GM12874 (cell line): ENCODE results near the gene B3GNT9.

Experiments
- TF ChIP-seq, protein P1 (sequence below): IDR thresholded peaks from 2 replicates; pipeline ENCODE4 v1.5.1; 2011; ENCODE audit warnings: low read depth, mild to moderate bottlenecking, control low read depth, low read length, moderate library complexity; ENCODE audit not compliant: insufficient read depth

The B3GNT9 gene, protein sequence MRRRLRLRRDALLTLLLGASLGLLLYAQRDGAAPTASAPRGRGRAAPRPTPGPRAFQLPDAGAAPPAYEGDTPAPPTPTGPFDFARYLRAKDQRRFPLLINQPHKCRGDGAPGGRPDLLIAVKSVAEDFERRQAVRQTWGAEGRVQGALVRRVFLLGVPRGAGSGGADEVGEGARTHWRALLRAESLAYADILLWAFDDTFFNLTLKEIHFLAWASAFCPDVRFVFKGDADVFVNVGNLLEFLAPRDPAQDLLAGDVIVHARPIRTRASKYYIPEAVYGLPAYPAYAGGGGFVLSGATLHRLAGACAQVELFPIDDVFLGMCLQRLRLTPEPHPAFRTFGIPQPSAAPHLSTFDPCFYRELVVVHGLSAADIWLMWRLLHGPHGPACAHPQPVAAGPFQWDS

DNA sequence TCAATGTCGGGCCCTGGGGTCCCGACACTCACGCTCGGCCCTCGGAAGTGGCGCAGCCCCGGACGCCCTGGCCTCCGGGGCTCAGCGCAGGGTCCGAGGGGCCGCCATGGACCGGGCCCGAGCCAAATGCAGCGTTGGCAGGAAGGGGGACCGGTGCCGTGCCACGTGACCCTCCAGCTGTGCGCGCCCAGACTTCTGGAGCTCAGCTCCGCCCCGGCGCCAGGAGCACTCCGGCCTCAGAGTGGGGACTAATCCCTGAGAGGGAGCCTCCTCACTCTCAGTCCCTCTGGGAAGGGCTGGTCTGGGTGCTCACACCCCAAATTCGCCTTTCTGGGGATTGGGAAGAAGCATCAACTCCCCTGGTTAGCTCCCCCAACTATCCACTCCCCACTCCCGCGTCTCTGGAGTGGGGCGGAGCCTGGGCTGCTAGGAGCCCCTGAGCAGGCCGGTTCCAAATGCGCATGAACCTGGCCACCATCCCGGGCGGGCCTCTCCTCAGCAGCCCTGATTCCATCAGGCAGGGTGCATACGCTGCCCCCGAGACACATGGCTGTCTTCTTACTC is at the start of gene B3GNT9:
Gene B3GNT9 (minus strand): TSS at position 166 of the 564 bp plus-strand sequence. CDS start 513 bp downstream, outside the sequence.
- TF ChIP-seq, protein P1, sequence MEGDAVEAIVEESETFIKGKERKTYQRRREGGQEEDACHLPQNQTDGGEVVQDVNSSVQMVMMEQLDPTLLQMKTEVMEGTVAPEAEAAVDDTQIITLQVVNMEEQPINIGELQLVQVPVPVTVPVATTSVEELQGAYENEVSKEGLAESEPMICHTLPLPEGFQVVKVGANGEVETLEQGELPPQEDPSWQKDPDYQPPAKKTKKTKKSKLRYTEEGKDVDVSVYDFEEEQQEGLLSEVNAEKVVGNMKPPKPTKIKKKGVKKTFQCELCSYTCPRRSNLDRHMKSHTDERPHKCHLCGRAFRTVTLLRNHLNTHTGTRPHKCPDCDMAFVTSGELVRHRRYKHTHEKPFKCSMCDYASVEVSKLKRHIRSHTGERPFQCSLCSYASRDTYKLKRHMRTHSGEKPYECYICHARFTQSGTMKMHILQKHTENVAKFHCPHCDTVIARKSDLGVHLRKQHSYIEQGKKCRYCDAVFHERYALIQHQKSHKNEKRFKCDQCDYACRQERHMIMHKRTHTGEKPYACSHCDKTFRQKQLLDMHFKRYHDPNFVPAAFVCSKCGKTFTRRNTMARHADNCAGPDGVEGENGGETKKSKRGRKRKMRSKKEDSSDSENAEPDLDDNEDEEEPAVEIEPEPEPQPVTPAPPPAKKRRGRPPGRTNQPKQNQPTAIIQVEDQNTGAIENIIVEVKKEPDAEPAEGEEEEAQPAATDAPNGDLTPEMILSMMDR: no peak

DNA sequence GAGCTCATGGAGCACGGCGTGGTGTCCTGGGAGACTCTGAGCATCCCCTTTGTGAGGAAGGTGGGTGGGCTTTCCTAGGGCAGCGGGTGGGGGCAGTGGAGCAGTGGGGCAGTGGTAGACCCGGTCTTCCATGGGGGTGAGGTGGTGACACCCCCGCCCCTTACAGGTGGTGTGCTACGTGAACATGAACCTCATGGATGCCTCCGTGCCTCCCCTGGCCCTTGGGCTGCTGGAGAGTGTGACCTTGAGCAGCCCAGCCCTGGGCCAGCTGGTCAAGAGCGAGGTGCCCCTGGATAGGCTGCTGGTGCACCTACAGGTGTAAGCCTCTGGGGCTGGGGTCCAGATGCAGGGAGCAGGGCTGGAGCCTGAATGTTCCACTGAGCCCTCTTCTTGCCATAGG is 49.7 kb upstream of the B3GNT9 start:
- TF ChIP-seq, protein P1: no peak

DNA sequence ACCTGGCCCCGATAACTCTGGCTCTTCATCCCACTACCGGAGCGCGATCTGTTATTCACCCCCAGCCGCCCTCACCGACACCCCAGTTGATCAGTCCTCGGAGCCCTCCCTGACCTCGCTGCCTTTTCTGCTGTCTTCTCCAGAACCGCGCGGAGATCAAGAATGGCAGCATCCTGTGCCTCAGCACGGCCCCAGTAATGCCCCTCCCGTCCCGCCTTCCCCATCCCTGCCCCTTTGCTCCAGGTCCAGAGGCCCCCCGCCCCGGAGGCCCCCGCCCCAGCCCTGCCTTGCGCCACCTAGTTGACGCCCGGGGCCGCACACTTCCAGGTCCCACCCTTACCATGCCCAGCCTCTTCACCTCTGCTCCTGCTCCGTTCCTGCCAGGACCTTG is 49.0 kb upstream of the B3GNT9 start:
- TF ChIP-seq, protein P1: 0 out of 2 replicates have a peak, but pooled peaks have one; percentile 16

DNA sequence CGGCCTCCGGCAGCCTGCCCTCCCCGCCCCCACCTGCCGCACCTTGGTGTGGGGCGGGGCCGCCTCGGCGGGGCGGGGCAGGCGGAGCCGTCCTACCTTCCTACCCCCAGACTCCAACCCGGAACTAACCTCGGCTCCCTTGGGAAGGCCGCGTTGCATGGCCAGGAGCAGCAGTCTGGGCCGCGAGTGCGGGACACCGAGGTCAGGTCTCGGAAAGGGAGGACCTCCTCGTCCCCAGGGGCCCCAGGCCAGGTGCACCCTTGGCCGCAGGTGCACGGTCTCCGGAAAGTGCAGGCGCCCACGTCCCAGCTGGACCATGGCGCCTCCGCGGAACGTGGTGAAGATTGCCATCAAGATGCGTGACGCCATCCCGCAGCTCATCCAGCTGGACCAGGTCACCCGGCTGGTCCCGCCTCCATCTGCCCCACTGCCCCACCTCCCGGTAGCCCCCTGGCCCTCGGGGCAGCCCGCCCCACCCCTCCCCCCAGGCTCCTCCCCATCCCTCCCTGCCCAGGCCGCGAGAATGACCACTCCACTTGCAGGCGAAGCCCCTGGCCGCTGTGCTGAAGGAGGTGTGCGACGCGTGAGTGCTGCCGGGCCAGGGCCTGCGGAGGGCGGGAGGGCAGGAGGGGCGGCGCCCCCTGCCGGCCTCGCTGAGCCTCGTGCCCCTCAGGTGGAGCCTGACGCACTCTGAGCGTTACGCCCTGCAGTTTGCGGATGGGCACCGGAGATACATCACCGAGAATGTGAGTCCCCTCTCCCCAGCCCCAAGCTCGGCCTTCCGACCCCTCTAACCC is 48.4 kb upstream of the B3GNT9 start, which contains the start of gene ELMO3:
Gene ELMO3 (plus strand): TSS at position 121 of the 797 bp plus-strand sequence. CDS start 196 bp downstream, at position 317.
- TF ChIP-seq, protein P1: no peak

DNA sequence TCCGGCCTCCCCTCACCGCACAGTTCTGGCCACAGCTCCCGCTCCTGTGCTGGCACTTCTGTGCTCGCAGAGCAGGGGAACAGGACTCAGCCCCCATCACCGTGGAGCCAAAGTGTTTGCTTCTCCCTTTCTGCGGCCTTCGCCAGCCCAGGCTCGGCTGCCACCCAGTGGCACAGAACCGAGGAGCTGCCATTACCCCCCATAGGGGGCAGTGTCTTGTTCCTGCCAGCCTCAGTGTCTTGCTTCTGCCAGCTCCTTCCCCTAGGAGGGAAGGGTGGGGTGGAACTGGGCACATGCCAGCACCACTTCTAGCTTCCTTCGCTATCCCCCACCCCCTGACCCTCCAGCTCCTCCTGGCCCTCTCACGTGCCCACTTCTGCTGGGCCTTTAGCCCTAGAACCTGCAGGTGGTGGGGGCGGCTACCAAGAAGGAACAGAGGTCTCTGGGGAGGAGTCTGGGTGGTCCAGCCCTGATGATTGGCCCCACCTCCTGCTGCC is 47.5 kb upstream of the B3GNT9 start:
- TF ChIP-seq, protein P1: peak; percentile 64

DNA sequence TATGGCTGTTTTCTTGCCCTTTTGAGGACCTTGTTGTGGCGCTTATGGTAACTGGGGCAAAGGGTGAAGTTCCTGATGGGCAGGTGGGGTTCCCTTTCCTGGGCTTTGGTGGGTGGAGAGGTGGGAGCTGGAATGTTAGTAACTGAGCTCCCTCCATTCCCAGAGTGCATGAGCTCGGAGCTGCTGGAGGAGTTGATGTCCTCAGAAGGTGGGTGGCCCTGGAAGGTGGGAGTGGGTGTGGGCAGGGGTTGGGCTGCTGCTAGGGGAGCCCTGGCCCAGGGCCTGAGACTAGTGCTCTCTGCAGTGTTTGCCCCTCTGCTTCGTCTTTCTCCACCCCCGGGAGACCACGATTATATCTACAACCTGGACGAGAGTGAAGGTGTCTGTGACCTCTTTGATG is 46.9 kb upstream of the B3GNT9 start:
- TF ChIP-seq, protein P1: no peak

DNA sequence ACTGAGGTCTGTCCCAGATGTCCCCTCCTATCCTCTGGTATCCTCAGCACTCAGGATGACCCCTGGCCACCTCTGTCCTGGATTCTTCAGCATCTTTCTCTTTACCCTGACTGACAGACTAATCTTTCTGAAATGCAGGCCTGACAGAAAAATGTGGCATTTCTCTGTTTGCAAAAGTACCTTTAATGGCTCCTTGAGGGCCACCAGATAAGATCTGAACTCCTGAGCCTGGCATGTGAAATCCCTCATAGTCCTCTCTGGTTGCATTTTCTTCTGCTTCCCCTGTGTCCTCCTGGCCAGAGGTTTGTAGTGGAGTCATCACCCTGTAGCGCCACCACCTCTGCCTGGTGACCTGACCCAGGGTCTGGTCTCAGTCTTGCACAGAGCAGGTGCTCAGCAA is 46.1 kb upstream of the B3GNT9 start:
- TF ChIP-seq, protein P1: no peak
